ENCODE measurements around the gene TTC28.

Gene TTC28

GRCh38 chr22:27947448-27947847 lies 732.2 kb downstream of the TTC28 start:
- TF ChIP-seq CTCF (IDR thresholded peaks at IDR 0.05; ENCODE audit: control insufficient read depth, extremely low read depth, insufficient read depth), result no peak
- DNase-seq (ENCODE audit: low read depth), result no peak
- H3K4me3 ChIP-seq (ENCODE audit: low read depth, low read length), result no peak overlapping the region

- H3K4me3 ChIP-seq (ENCODE audit: low read depth, low read length), result no peak overlapping the region
- no peak for TF ChIP-seq CTCF (IDR thresholded peaks at IDR 0.05; ENCODE audit: control insufficient read depth, extremely low read depth, insufficient read depth)
- DNase-seq (ENCODE audit: low read depth), result no peak
Measured at GRCh38 chr22:27941143-27941542, 738.5 kb downstream of the TTC28 start.

- 0 out of 2 replicates have a peak, but pooled peaks have one; percentile 13 for TF ChIP-seq CTCF (IDR thresholded peaks at IDR 0.05; ENCODE audit: control insufficient read depth, extremely low read depth, insufficient read depth)
- DNase-seq (ENCODE audit: low read depth), result no peak
- H3K4me3 ChIP-seq (ENCODE audit: low read depth, low read length), result no peak overlapping the region
Measured at GRCh38 chr22:27937453-27937852, 742.2 kb downstream of the TTC28 start.

GRCh38 chr22:27935897-27936296 lies 743.7 kb downstream of the TTC28 start:
- TF ChIP-seq CTCF (IDR thresholded peaks at IDR 0.05; ENCODE audit: control insufficient read depth, extremely low read depth, insufficient read depth), result no peak
- H3K4me3 ChIP-seq (ENCODE audit: low read depth, low read length), result no peak overlapping the region
- DNase-seq (ENCODE audit: low read depth), result peak; percentile 86

GRCh38 chr22:27934069-27934468 lies 745.6 kb downstream of the TTC28 start:
- no peak overlapping the region for H3K4me3 ChIP-seq (ENCODE audit: low read depth, low read length)
- DNase-seq (ENCODE audit: low read depth), result no peak
- TF ChIP-seq CTCF (IDR thresholded peaks at IDR 0.05; ENCODE audit: control insufficient read depth, extremely low read depth, insufficient read depth), result no peak

- DNase-seq (ENCODE audit: low read depth), result no peak
- no peak for TF ChIP-seq CTCF (IDR thresholded peaks at IDR 0.05; ENCODE audit: control insufficient read depth, extremely low read depth, insufficient read depth)
- no peak overlapping the region for H3K4me3 ChIP-seq (ENCODE audit: low read depth, low read length)
Measured at GRCh38 chr22:27933186-27933983, 746.3 kb downstream of the TTC28 start.

Data from LNCaP clone FGC (cell line).